ENCODE measurements around the gene BMP2K. TPM values are rescaled to one million over a fixed set of nuclear protein-coding genes. Genes with fewer than 3 reads are reported as not detected.

BMP2K gene
- total and polyA plus RNA-seq, 12 donors, result 4.9 to 36.5 (median 28.1) TPM

- H3K27me3 ChIP-seq, result no peaks in the 10 kb centered on the region
- H3K4me1 ChIP-seq, result peaks cover 0 to 17% (median 8%) of the 10 kb centered on the region in 9 donors
- H3K27ac ChIP-seq, result no peak overlapping the region
- no peak for TF ChIP-seq CTCF (IDR thresholded peaks at IDR 0.05)
- no peaks in the 10 kb centered on the region for H3K9me3 ChIP-seq
- no peak for ATAC-seq
- H3K4me3 ChIP-seq, result no peak overlapping the region
- intact Hi-C loops (cut with DNase I), result no loop called here
- H3K36me3 ChIP-seq, result no peaks in the 10 kb centered on the region
- no peak for DNase-seq
- 67 to 71% methylated on average over 1 of the region's 1 CpG for whole genome bisulfite sequencing, 2 donors
These were observed 12.9 kb upstream of the BMP2K start for GRCh38 chr4:78763251-78763650.

GRCh38 chr4:78763763-78764387 is 12.3 kb upstream of the BMP2K start:
- H3K4me3 ChIP-seq, result no peak overlapping the region
- intact Hi-C loops (cut with DNase I), result no loop called here
- ATAC-seq (no peak), DNase-seq (no peak)
- WGBS, 2 donors, result 94 to 95% methylated on average over 3 of the region's 3 CpGs
- no peaks in the 10 kb centered on the region for H3K9me3 ChIP-seq
- H3K4me1 ChIP-seq, result peaks cover 0 to 17% (median 8%) of the 10 kb centered on the region in 9 donors
- no peak overlapping the region for H3K27ac ChIP-seq
- no peaks in the 10 kb centered on the region for H3K27me3 ChIP-seq
- H3K36me3 ChIP-seq, result no peaks in the 10 kb centered on the region
- TF ChIP-seq CTCF (IDR thresholded peaks at IDR 0.05), result no peak

- Histone ChIP-seq H3K27me3 (no peaks in the 10 kb centered on the region), H3K4me3 (no peak overlapping the region), H3K9me3 (no peaks in the 10 kb centered on the region), H3K36me3 (no peaks in the 10 kb centered on the region), H3K4me1 (peaks cover 0 to 17% (median 8%) of the 10 kb centered on the region in 9 donors), H3K27ac (no peak overlapping the region)
- TF ChIP-seq CTCF (IDR thresholded peaks at IDR 0.05), result no peak
- intact Hi-C loops (cut with DNase I), result no loop called here
- DNase-seq, result no peak
- no peak for ATAC-seq
These were observed 11.6 kb upstream of the BMP2K start for GRCh38 chr4:78764498-78764961.

GRCh38 chr4:78765432-78766006 is 10.6 kb upstream of the BMP2K start:
- ATAC-seq (no peak), DNase-seq (no peak)
- Histone ChIP-seq H3K4me1 (peaks cover 0 to 20% (median 8%) of the 10 kb centered on the region in 9 donors), H3K27ac (no peak overlapping the region), H3K9me3 (no peaks in the 10 kb centered on the region), H3K4me3 (no peak overlapping the region), H3K27me3 (no peaks in the 10 kb centered on the region), H3K36me3 (no peaks in the 10 kb centered on the region)
- 23 to 29% methylated on average over 1 of the region's 1 CpG for WGBS, 2 donors
- no peak for TF ChIP-seq CTCF (IDR thresholded peaks at IDR 0.05)
- intact Hi-C loops (cut with DNase I), result no loop called here
